ENCODE data around the gene COX7A2.

The COX7A2 gene

GRCh38 chr6:75219263-75219662, 24.3 kb downstream of the COX7A2 start:
- no peak for DNase-seq

- DNase-seq = no peak
Observed at GRCh38 chr6:75217193-75217592, 26.4 kb downstream of the COX7A2 start.

GRCh38 chr6:75215291-75215690, 28.3 kb downstream of the COX7A2 start:
- no peak for DNase-seq

- DNase-seq = no peak
Observed at GRCh38 chr6:75213732-75214131, 29.9 kb downstream of the COX7A2 start.

- no peak for DNase-seq
Observed at GRCh38 chr6:75213112-75213511, 30.5 kb downstream of the COX7A2 start.

- no peak for DNase-seq
Observed at GRCh38 chr6:75211920-75212590, 31.5 kb downstream of the COX7A2 start.

GRCh38 chr6:75210885-75211739, 32.5 kb downstream of the COX7A2 start:
- DNase-seq = peak; percentile 43

GRCh38 chr6:75209184-75209723, 34.3 kb downstream of the COX7A2 start:
- no peak for DNase-seq

GRCh38 chr6:75208298-75209183, 35.1 kb downstream of the COX7A2 start:
- DNase-seq = peak; percentile 83

GRCh38 chr6:75206576-75207342, 36.8 kb downstream of the COX7A2 start:
- DNase-seq = no peak

GRCh38 chr6:75205776-75206575, 37.6 kb downstream of the COX7A2 start, which contains the start of gene COL12A1:
COL12A1 (minus strand) TSS chr6:75206053; CDS start chr6:75202792, 3,261 bp downstream.
- no peak for DNase-seq

GRCh38 chr6:75204959-75205775, 38.4 kb downstream of the COX7A2 start:
- no peak for DNase-seq

GRCh38 chr6:75204217-75204958, 39.2 kb downstream of the COX7A2 start:
- DNase-seq = no peak

- no peak for DNase-seq
Observed at GRCh38 chr6:75203721-75204120, 39.9 kb downstream of the COX7A2 start.

GRCh38 chr6:75202676-75203131, 40.9 kb downstream of the COX7A2 start:
- no peak for DNase-seq

GRCh38 chr6:75201901-75202672, 41.5 kb downstream of the COX7A2 start:
- DNase-seq = no peak

GRCh38 chr6:75201021-75201420, 42.6 kb downstream of the COX7A2 start:
- DNase-seq = no peak

- DNase-seq = no peak
Observed at GRCh38 chr6:75199889-75200288, 43.7 kb downstream of the COX7A2 start.
